BJ (cell line): ENCODE results near the gene NOD1. TPM values are rescaled to one million over a fixed set of nuclear protein-coding genes. Genes with fewer than 3 reads are reported as not detected.

Experiments
- CTCF ChIA-PET: fragments of 350-600 bp; formaldehyde crosslinking; extraction: SDS; loops from one replicate; lab custom pipeline; 2021; ENCODE audit warnings: antibody characterized with exemption, inconsistent platforms; lab: Yijun Ruan, JAX
- POLR2A ChIA-PET: fragments of 300-600 bp; sonication (Branson Sonifier 250); formaldehyde crosslinking; extraction: SDS; loops from one replicate; lab custom pipeline; 2021; ENCODE audit warnings: antibody characterized with exemption; lab: Charles Lee
- DNase-seq: peaks from one replicate; pipeline ENCODE4 v3.0.0-alpha.2; 2011; ENCODE audit warnings: low read depth
- H3K27me3 ChIP-seq: 2 replicates; pipeline ENCODE4 v1.6.0; 2011; ENCODE audit warnings: low read length; ENCODE audit not compliant: control insufficient read depth, insufficient read depth
- H3K36me3 ChIP-seq: 2 replicates; pipeline ENCODE4 v1.5.1; 2011; ENCODE audit warnings: low read length; ENCODE audit not compliant: control insufficient read depth, insufficient read depth
- H3K4me3 ChIP-seq: 2 replicates; pipeline ENCODE4 v1.5.1; 2011; ENCODE audit warnings: low read depth, mild to moderate bottlenecking, control low read depth, low read length
- CTCF ChIP-seq: IDR thresholded peaks from 2 replicates; pipeline ENCODE4 v1.5.1; 2011; ENCODE audit warnings: low read depth, mild to moderate bottlenecking, control low read depth, inconsistent platforms, low read length, moderate library complexity; ENCODE audit not compliant: insufficient read depth
- polyA plus RNA-seq: library from polyadenylated mRNA; depleted of rRNA; stranded (reverse); fragments of >200 nt; gene quantifications from 2 replicates; pipeline ENCODE4 v1.2.3, GENCODE V29; 2011

The NOD1 gene
- polyA plus RNA-seq, 1 experiment, result 3.3 TPM

DNA sequence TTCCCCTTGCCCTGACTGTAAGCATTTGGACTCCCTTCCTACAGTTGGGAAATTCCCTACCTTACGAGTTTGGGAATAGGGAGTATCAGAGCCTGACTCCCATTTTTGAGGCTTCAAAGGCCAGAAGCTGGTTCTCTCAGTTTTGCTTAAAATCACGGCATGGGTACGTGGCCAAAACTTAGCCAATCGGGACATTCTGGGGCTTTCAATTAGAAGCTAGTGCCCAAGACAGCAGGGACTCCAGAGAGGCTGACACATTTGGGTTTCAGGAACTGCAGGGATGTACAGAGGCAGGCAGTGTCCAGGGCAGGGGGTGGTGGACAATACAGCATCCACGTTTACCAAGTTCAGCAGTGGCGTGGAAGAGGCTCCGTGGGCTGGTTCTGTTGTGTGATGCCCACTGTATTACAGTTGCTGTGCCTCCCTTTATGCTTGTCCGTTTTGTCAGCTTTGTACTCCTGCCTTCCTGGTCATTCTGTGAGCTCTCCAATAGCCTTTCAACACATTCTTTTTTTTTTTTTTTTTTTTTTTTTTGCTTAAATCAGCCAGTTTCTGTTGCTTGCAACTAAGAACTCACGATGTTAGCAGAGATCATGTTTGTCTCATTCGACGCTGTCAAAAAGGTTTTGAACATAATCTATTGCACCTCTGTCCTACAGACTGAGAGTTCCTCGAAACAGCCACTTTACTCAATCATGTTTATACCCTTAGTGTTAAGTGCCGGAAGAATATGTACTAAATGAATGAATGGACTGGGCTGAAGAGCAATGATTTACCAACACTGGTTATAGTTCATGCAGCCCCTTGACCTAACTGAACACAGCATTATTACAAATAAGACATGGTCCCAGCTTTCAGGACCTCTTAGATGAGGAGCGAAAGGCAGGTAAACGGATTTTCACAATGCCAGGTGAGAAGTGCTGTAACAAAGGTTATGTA lies 25.0 kb upstream of the NOD1 start:
- CTCF ChIA-PET, result interaction anchor here (0.9 to 1.0 kb wide), 2 partner anchors 14 to 60 kb away, joined by 3 to 4 read pairs; no protein-coding TSS in a partner anchor
- POLR2A ChIA-PET, result no interaction called here
- DNase-seq, result no peak

GRCh38 chr7:30502470-30503251 lies 24.1 kb upstream of the NOD1 start:
- no peak for DNase-seq
- no peak overlapping the region for H3K4me3 ChIP-seq
- ChIA-PET CTCF (interaction anchor here (1.0 kb wide), 1 partner anchor 61 kb away, joined by 3 read pairs; no protein-coding TSS in a partner anchor), POLR2A (no interaction called here)
- TF ChIP-seq CTCF, result no peak
- H3K27me3 ChIP-seq, result no peaks in the 10 kb centered on the region
- H3K36me3 ChIP-seq, result no peaks in the 10 kb centered on the region

More for the DNA sequence above, 25.0 kb upstream of the NOD1 start:
- no peak for TF ChIP-seq CTCF
- Histone ChIP-seq H3K27me3 (no peaks in the 10 kb centered on the region), H3K4me3 (peak overlapping the region; percentile 61), H3K36me3 (no peaks in the 10 kb centered on the region)

DNA sequence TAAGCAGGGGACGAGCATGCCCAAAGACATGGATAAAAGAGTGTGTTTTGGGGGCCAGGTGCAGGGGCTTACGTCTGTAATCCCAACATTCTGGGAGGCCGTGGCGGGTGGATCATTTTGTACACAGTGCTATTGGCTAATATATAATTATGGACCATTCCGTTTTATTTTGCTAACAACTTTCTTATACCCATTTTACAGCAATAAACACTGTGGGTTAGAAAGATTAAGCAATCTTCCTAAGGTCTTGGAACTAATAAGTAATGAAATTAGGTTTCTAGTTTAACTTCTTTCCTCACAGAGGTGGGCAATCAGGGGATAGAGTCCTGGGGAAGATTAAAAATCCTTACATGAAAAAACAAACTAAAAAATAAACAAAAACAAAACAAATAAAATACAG lies 22.7 kb upstream of the NOD1 start:
- TF ChIP-seq CTCF, result no peak
- ChIA-PET POLR2A (no interaction called here), CTCF (interaction anchor here (2.0 kb wide), 1 partner anchor 9 kb away, joined by 7 read pairs; no protein-coding TSS in a partner anchor)
- Histone ChIP-seq H3K4me3 (no peak overlapping the region), H3K36me3 (no peaks in the 10 kb centered on the region), H3K27me3 (no peaks in the 10 kb centered on the region)
- no peak for DNase-seq

DNA sequence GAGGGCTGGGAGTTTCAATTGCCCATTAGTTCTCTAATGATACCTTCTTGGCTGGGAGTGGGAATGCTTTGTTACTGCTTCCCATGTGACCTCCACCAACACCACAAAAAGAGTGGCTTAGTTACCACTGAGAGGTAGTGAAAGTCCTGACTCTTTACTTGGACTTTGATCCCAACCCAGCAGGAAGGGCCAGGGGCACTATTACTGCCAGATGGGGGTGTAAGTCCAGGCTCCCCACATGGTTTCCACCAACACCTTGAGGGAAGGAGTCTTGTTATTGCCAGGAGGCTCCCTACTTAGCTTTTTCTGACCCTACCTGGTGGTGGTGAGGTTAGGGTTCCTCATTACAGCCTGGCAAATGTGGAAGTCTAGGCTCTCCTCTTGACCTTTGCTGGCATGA lies 14.6 kb upstream of the NOD1 start:
- no peak overlapping the region for H3K4me3 ChIP-seq
- no peak for TF ChIP-seq CTCF
- no peaks in the 10 kb centered on the region for H3K36me3 ChIP-seq
- DNase-seq, result no peak
- ChIA-PET CTCF (no interaction called here), POLR2A (no interaction called here)
- H3K27me3 ChIP-seq, result no peaks in the 10 kb centered on the region; the same call in 1 of the 2 replicates

DNA sequence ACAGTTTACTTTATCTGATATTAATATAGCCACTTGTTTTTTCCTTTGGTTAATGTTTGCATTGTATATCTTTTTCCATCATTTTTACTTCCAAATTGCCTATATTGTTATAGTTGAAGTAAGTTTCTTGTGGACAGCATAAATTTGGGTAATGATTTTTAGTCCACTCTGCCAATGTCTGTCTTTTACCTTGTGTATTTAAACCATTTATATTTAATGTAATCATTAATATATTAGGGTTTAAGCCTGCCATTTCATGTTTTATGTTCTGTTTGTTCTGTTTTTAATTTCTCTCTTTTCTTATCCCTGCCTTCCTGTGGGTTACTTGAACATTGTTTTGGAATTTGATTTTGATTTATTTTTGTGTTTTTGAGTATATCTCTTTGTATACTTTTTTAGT lies 12.8 kb upstream of the NOD1 start:
- Histone ChIP-seq H3K36me3 (no peaks in the 10 kb centered on the region), H3K27me3 (no peaks in the 10 kb centered on the region; the same call in 1 of the 2 replicates), H3K4me3 (no peak overlapping the region)
- POLR2A ChIA-PET, result no interaction called here
- TF ChIP-seq CTCF, result no peak
- CTCF ChIA-PET, result interaction anchor here (0.6 kb wide), 1 partner anchor 19 kb away, joined by 3 read pairs; no protein-coding TSS in a partner anchor
- no peak for DNase-seq
